Fibroblast of lung (primary cell): ENCODE measurements around the gene C2orf76.

ENCODE experiments used
- EZH2 ChIP-seq: IDR thresholded peaks from 2 replicates; pipeline ENCODE4 v1.5.1; 2012; ENCODE audit warnings: low read length, control low read depth, mild to moderate bottlenecking; ENCODE audit errors: missing control alignments
- TF ChIP-seq, protein P1 (sequence below), 2 donors: IDR thresholded peaks in 1 of 2; conservative IDR thresholded peaks in 1 of 2; 1 replicate in 1 of 2; 2 replicates in 1 of 2; pipeline ENCODE4 v1.5.1; 2011 to 2012; ENCODE audit warnings: low read length in 2 of 2, control low read depth in 1 of 2, inconsistent platforms in 1 of 2, low read depth in 1 of 2, mild to moderate bottlenecking in 1 of 2

DNA sequence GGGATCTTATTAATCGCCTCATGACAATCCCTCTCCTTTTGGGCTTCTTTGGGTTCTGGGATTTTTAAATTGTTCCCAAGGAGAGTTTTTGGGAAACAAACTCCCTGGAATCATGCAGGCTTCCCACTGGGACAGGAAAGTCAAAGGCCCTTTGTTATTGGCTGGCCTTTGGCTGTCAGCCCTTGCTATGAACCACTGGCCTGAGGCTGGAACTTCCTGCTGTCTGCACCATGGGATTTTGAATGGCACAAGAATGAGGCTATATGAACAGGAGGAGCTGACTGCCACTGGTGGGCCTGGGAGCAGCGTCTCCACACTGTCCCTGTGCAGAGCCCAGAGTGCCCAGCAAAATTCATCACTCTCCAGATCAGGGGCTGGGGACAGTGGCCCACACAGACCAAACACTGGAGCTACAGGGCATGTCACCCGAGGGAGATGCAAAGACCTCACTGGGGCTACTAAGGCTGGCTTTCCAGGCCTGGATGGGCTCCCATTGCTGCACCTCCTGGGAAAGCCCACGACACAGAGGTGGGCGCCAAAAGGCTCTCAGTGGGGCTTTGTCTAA lies 107.3 kb downstream of the C2orf76 start:
- TF ChIP-seq, protein P1, sequence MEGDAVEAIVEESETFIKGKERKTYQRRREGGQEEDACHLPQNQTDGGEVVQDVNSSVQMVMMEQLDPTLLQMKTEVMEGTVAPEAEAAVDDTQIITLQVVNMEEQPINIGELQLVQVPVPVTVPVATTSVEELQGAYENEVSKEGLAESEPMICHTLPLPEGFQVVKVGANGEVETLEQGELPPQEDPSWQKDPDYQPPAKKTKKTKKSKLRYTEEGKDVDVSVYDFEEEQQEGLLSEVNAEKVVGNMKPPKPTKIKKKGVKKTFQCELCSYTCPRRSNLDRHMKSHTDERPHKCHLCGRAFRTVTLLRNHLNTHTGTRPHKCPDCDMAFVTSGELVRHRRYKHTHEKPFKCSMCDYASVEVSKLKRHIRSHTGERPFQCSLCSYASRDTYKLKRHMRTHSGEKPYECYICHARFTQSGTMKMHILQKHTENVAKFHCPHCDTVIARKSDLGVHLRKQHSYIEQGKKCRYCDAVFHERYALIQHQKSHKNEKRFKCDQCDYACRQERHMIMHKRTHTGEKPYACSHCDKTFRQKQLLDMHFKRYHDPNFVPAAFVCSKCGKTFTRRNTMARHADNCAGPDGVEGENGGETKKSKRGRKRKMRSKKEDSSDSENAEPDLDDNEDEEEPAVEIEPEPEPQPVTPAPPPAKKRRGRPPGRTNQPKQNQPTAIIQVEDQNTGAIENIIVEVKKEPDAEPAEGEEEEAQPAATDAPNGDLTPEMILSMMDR (conservative IDR thresholded peaks at IDR 0.05 in 1 of 2, IDR thresholded peaks at IDR 0.05 in 1 of 2; ENCODE audit: low read depth in 1 of 2, low read length in 2 of 2) = no peak
- TF ChIP-seq EZH2 = no peak
